ENCODE measurements around the gene NUBP2. TPM values are rescaled to one million over a fixed set of nuclear protein-coding genes. Genes with fewer than 3 reads are reported as not detected.

Gene NUBP2
- polyA plus RNA-seq, 1 donor = 39.4 TPM

- peaks cover 32% of the 10 kb centered on the region for H3K36me3 ChIP-seq (ENCODE audit: control insufficient read depth, insufficient read depth, low read length)
- no peak overlapping the region for H3K27ac ChIP-seq (ENCODE audit: low read length)
- no peaks in the 10 kb centered on the region for H3K9me3 ChIP-seq (ENCODE audit: control insufficient read depth, low read depth, low read length)
- DNase-seq = peak in 1 of 2 donors; percentile 35
- WGBS (ENCODE audit: insufficient coverage, low lambda C conversion rate) = no CpG with 5 or more reads among the region's 28 CpGs
- H3K4me3 ChIP-seq (ENCODE audit: low read length) = no peak overlapping the region
- H3K4me1 ChIP-seq (ENCODE audit: control insufficient read depth, insufficient read depth, low read length) = no peaks in the 10 kb centered on the region
- no peaks in the 10 kb centered on the region for H3K27me3 ChIP-seq (ENCODE audit: control insufficient read depth, insufficient read depth, low read length)
Observed at GRCh38 chr16:1809281-1809801, 26.6 kb downstream of the NUBP2 start.

DNA sequence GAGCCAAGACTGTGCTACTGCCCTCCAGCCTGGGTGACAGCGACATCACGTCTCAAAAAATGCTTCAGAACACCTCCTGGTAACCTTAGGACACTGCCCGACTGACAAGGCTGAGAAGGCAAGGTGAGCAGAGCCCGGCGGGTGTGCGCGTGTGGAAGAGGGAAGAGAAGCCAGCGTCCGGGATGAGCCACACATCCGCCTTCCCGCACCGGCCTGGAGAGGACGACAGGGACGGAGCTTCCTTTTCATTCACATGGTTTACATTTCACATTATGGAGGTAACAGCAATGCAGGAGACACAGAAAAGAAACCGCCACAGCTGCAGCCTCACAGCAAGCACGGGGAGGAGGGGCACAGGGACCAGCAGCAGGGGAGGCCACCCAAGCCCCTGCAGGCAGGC is 27.3 kb downstream of the NUBP2 start:
- no CpG with 5 or more reads among the region's 16 CpGs for WGBS (ENCODE audit: insufficient coverage, low lambda C conversion rate)
- DNase-seq = no peak

GRCh38 chr16:1810536-1810935 is 27.8 kb downstream of the NUBP2 start:
- H3K4me1 ChIP-seq (ENCODE audit: control insufficient read depth, insufficient read depth, low read length) = no peaks in the 10 kb centered on the region
- no peak overlapping the region for H3K27ac ChIP-seq (ENCODE audit: low read length)
- H3K9me3 ChIP-seq (ENCODE audit: control insufficient read depth, low read depth, low read length) = no peaks in the 10 kb centered on the region
- DNase-seq = no peak
- no CpG with 5 or more reads among the region's 16 CpGs for WGBS (ENCODE audit: insufficient coverage, low lambda C conversion rate)
- peaks cover 37% of the 10 kb centered on the region for H3K36me3 ChIP-seq (ENCODE audit: control insufficient read depth, insufficient read depth, low read length)
- no peaks in the 10 kb centered on the region for H3K27me3 ChIP-seq (ENCODE audit: control insufficient read depth, insufficient read depth, low read length)
- H3K4me3 ChIP-seq (ENCODE audit: low read length) = no peak overlapping the region

More for the DNA sequence above, 27.3 kb downstream of the NUBP2 start:
- Histone ChIP-seq H3K27ac (ENCODE audit: low read length) (no peak overlapping the region), H3K36me3 (ENCODE audit: control insufficient read depth, insufficient read depth, low read length) (peaks cover 32% of the 10 kb centered on the region), H3K4me1 (ENCODE audit: control insufficient read depth, insufficient read depth, low read length) (no peaks in the 10 kb centered on the region), H3K4me3 (ENCODE audit: low read length) (no peak overlapping the region), H3K27me3 (ENCODE audit: control insufficient read depth, insufficient read depth, low read length) (no peaks in the 10 kb centered on the region), H3K9me3 (ENCODE audit: control insufficient read depth, low read depth, low read length) (no peaks in the 10 kb centered on the region)

- Histone ChIP-seq H3K4me3 (ENCODE audit: low read length) (no peak overlapping the region), H3K27ac (ENCODE audit: low read length) (no peak overlapping the region), H3K9me3 (ENCODE audit: control insufficient read depth, low read depth, low read length) (no peaks in the 10 kb centered on the region), H3K27me3 (ENCODE audit: control insufficient read depth, insufficient read depth, low read length) (no peaks in the 10 kb centered on the region), H3K36me3 (ENCODE audit: control insufficient read depth, insufficient read depth, low read length) (peaks cover 49% of the 10 kb centered on the region), H3K4me1 (ENCODE audit: control insufficient read depth, insufficient read depth, low read length) (no peaks in the 10 kb centered on the region)
- no CpG with 5 or more reads among the region's 17 CpGs for WGBS (ENCODE audit: insufficient coverage, low lambda C conversion rate)
- peak in 1 of 2 donors; percentile 62 for DNase-seq
Observed at GRCh38 chr16:1812732-1813163, 30.0 kb downstream of the NUBP2 start.

DNA sequence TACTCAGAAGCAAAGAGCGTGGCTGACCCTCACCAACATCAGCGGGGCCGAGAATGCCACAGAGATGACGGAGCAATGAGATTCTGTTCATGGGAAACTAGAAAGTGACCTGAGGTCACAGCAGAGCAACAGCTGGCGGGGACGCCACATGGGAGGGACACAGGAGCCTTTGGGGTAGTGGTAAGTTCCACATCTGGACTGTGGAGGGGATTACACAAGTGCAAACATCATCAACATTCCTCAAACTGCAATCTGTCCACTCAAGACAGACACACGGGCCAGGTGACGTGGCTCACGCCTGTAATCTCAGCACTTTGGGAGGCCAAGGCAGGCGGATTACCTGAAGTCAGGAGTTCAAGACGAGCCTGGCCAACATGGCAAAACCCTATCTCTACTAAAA is 32.7 kb downstream of the NUBP2 start:
- H3K27me3 ChIP-seq (ENCODE audit: control insufficient read depth, insufficient read depth, low read length) = no peaks in the 10 kb centered on the region
- no peaks in the 10 kb centered on the region for H3K9me3 ChIP-seq (ENCODE audit: control insufficient read depth, low read depth, low read length)
- no peak overlapping the region for H3K27ac ChIP-seq (ENCODE audit: low read length)
- H3K4me1 ChIP-seq (ENCODE audit: control insufficient read depth, insufficient read depth, low read length) = no peaks in the 10 kb centered on the region
- DNase-seq = no peak
- peaks cover 55% of the 10 kb centered on the region for H3K36me3 ChIP-seq (ENCODE audit: control insufficient read depth, insufficient read depth, low read length)
- no peak overlapping the region for H3K4me3 ChIP-seq (ENCODE audit: low read length)
- WGBS (ENCODE audit: insufficient coverage, low lambda C conversion rate) = no CpG with 5 or more reads among the region's 11 CpGs

GRCh38 chr16:1816396-1817275 is 33.9 kb downstream of the NUBP2 start:
- H3K4me1 ChIP-seq (ENCODE audit: control insufficient read depth, insufficient read depth, low read length) = no peaks in the 10 kb centered on the region
- peaks cover 66% of the 10 kb centered on the region for H3K36me3 ChIP-seq (ENCODE audit: control insufficient read depth, insufficient read depth, low read length)
- H3K27me3 ChIP-seq (ENCODE audit: control insufficient read depth, insufficient read depth, low read length) = no peaks in the 10 kb centered on the region
- H3K4me3 ChIP-seq (ENCODE audit: low read length) = no peak overlapping the region
- no peaks in the 10 kb centered on the region for H3K9me3 ChIP-seq (ENCODE audit: control insufficient read depth, low read depth, low read length)
- no peak for DNase-seq
- no peak overlapping the region for H3K27ac ChIP-seq (ENCODE audit: low read length)
- WGBS (ENCODE audit: insufficient coverage, low lambda C conversion rate) = no CpG with 5 or more reads among the region's 40 CpGs

GRCh38 chr16:1817276-1817589 is 34.5 kb downstream of the NUBP2 start:
- H3K27ac ChIP-seq (ENCODE audit: low read length) = no peak overlapping the region
- H3K9me3 ChIP-seq (ENCODE audit: control insufficient read depth, low read depth, low read length) = no peaks in the 10 kb centered on the region
- DNase-seq = no peak
- no peak overlapping the region for H3K4me3 ChIP-seq (ENCODE audit: low read length)
- no CpG with 5 or more reads among the region's 9 CpGs for WGBS (ENCODE audit: insufficient coverage, low lambda C conversion rate)
- peaks cover 70% of the 10 kb centered on the region for H3K36me3 ChIP-seq (ENCODE audit: control insufficient read depth, insufficient read depth, low read length)
- no peaks in the 10 kb centered on the region for H3K4me1 ChIP-seq (ENCODE audit: control insufficient read depth, insufficient read depth, low read length)
- no peaks in the 10 kb centered on the region for H3K27me3 ChIP-seq (ENCODE audit: control insufficient read depth, insufficient read depth, low read length)

GRCh38 chr16:1817716-1818115 is 35.0 kb downstream of the NUBP2 start:
- WGBS (ENCODE audit: insufficient coverage, low lambda C conversion rate) = no CpG with 5 or more reads among the region's 17 CpGs
- DNase-seq = no peak

DNA sequence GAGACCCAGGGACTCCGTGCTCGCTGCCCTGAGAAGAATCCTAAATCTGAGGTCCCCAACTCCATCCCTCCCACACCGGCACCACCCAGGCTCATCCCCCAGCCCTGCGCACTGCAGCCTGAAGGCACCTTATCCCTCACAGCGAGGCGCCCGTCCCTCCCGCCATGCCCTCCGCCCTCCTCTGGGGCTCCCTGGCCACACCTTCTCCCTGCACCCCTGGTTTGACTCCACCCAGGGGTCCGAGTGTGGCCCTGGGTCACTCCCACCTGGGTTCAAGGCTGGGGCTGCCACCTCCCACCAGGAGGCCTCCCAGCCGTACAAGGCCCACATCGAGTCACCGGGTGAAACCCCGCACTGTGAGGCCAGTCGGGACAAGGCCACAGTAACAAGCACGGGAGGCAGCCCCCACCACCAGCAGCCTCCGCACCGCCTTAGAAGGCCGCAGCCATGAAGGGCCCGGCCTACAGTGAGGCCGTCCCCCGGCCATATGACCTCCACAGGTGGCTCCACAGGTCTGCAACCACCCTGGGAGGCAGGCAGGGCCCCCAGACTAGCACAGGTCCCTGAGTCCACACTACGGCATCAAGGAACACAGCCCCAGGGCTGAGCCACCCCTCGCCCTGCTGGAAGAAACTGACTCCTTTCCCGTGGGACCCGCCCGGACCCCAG is 35.6 kb downstream of the NUBP2 start:
- Histone ChIP-seq H3K27ac (ENCODE audit: low read length) (no peak overlapping the region), H3K9me3 (ENCODE audit: control insufficient read depth, low read depth, low read length) (no peaks in the 10 kb centered on the region), H3K4me3 (ENCODE audit: low read length) (no peak overlapping the region), H3K36me3 (ENCODE audit: control insufficient read depth, insufficient read depth, low read length) (peaks cover 75% of the 10 kb centered on the region), H3K27me3 (ENCODE audit: control insufficient read depth, insufficient read depth, low read length) (no peaks in the 10 kb centered on the region), H3K4me1 (ENCODE audit: control insufficient read depth, insufficient read depth, low read length) (no peaks in the 10 kb centered on the region)
- no CpG with 5 or more reads among the region's 27 CpGs for WGBS (ENCODE audit: insufficient coverage, low lambda C conversion rate)
- no peak for DNase-seq

More at GRCh38 chr16:1817716-1818115, 35.0 kb downstream of the NUBP2 start:
- Histone ChIP-seq H3K27ac (ENCODE audit: low read length) (no peak overlapping the region), H3K36me3 (ENCODE audit: control insufficient read depth, insufficient read depth, low read length) (peaks cover 74% of the 10 kb centered on the region), H3K4me3 (ENCODE audit: low read length) (no peak overlapping the region), H3K27me3 (ENCODE audit: control insufficient read depth, insufficient read depth, low read length) (no peaks in the 10 kb centered on the region), H3K4me1 (ENCODE audit: control insufficient read depth, insufficient read depth, low read length) (no peaks in the 10 kb centered on the region), H3K9me3 (ENCODE audit: control insufficient read depth, low read depth, low read length) (no peaks in the 10 kb centered on the region)

DNA sequence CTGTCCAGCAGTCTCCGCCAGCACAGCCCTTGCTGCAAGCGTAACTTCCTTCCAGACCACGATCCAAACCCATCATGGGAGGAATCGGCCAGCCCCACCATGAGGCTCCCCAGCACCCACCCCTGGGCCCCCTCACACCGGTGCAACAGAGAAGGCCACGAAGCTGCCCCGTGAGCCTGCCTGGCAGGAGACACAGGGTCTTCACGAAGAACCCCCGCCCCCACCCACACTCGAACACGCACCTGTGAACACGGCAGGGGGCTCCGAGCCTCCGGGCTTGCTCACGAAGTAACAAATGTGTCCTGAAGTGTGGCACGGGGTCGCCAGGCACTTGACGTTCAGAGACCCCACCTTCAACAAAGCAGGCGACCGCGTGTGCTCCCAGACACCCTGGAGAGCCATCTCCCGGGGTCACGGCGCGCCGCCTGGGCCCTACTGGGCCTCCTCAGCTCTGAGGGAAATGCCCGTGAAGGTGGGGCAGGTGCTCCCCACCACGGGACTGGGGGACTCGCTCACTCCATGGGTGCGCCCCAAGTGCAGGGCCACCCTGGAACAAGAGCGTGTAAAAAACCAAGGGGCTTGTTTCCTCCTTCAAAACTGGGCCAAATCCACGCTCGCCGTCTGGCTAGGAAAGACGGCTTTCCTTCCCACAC is 36.2 kb downstream of the NUBP2 start:
- no peak overlapping the region for H3K4me3 ChIP-seq (ENCODE audit: low read length)
- H3K4me1 ChIP-seq (ENCODE audit: control insufficient read depth, insufficient read depth, low read length) = no peaks in the 10 kb centered on the region
- H3K36me3 ChIP-seq (ENCODE audit: control insufficient read depth, insufficient read depth, low read length) = peaks cover 71% of the 10 kb centered on the region
- no CpG with 5 or more reads among the region's 35 CpGs for WGBS (ENCODE audit: insufficient coverage, low lambda C conversion rate)
- H3K9me3 ChIP-seq (ENCODE audit: control insufficient read depth, low read depth, low read length) = no peaks in the 10 kb centered on the region
- H3K27ac ChIP-seq (ENCODE audit: low read length) = no peak overlapping the region
- H3K27me3 ChIP-seq (ENCODE audit: control insufficient read depth, insufficient read depth, low read length) = no peaks in the 10 kb centered on the region
- DNase-seq = no peak
